GM13976 (cell line): Measurements from ENCODE around the gene TRAPPC2L.

Experiments
- DNase-seq: peaks from one replicate; pipeline ENCODE4 v3.0.0; 2012; ENCODE audit warnings: low spot score
- in situ Hi-C: fragments of 300-500 bp; cut with MboI; formaldehyde crosslinking; loops from one replicate; pipeline ENCODE4 v1.12.0; 2022; ENCODE audit warnings: low sequenced_read_pairs, mixed read lengths, inconsistent platforms; ENCODE audit not compliant: unreplicated experiment
- TF ChIP-seq, protein P1 (sequence below): IDR thresholded peaks from 2 replicates; pipeline ENCODE4 v1.5.1; 2012; ENCODE audit warnings: borderline replicate concordance, mild to moderate bottlenecking; ENCODE audit not compliant: insufficient read depth; ENCODE audit errors: extremely low read depth, missing control alignments, control extremely low read depth

The TRAPPC2L gene

DNA sequence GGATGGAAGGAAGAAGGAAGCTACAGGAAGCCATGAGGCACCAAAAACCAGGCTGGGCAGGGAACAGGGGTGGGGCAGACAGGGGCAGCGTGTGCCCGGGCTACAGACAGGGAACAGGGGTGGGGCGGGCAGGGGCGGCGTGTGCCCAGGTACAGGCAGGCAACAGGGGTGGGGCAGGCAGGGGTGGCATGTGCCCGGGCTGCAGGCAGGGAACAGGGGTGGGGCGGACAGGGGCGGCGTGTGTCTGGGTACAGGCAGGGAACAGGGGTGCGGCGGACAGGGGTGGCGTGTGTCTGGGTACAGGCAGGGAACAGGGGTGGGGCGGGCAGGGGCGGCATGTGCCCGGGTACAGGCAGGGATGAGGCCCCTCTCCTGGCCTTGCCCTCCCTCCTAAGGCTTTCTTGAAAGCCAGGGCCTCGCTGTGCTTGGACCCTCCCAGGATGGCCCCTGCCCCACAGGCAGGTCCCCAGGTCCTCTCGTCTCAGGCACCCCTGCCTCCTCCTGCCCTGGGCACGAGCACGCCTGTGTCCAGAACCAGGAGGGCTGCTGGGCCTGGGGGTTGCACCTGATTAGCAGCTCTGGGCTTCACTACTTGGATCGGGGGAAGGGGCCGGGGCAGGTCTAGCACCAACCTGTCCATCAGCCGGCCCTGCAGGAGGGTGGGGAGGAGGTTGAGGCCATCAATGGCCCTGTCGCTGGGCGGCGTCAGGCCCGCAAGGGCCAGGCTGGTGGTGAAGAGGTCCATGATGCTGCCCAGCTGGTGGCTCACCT is 30.7 kb upstream of the TRAPPC2L start:
- DNase-seq: no peak
- TF ChIP-seq, protein P1, sequence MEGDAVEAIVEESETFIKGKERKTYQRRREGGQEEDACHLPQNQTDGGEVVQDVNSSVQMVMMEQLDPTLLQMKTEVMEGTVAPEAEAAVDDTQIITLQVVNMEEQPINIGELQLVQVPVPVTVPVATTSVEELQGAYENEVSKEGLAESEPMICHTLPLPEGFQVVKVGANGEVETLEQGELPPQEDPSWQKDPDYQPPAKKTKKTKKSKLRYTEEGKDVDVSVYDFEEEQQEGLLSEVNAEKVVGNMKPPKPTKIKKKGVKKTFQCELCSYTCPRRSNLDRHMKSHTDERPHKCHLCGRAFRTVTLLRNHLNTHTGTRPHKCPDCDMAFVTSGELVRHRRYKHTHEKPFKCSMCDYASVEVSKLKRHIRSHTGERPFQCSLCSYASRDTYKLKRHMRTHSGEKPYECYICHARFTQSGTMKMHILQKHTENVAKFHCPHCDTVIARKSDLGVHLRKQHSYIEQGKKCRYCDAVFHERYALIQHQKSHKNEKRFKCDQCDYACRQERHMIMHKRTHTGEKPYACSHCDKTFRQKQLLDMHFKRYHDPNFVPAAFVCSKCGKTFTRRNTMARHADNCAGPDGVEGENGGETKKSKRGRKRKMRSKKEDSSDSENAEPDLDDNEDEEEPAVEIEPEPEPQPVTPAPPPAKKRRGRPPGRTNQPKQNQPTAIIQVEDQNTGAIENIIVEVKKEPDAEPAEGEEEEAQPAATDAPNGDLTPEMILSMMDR: no peak
- in situ Hi-C loops: no loop called here

DNA sequence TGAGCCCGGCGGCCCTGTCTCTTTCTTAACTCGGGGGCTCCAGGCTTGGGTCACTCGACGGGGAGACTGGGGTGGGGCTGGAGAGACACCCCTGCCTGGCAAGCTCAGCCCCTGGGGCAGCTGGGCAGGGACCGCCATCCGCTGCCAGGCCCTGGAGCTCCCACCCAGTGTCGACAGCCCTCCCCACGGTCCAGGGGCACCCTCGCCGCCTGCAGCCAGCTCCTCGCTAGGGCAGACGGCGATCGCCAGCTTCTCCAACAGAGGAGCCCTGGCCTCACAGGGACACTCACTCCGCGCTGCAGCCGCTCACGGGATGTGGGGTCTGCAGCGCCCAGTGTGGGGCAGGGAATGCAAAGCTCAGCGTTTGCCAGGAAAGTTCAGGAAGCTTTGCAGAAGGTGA is 29.2 kb upstream of the TRAPPC2L start:
- DNase-seq: no peak
- TF ChIP-seq, protein P1: no peak
- in situ Hi-C loops: no loop called here

DNA sequence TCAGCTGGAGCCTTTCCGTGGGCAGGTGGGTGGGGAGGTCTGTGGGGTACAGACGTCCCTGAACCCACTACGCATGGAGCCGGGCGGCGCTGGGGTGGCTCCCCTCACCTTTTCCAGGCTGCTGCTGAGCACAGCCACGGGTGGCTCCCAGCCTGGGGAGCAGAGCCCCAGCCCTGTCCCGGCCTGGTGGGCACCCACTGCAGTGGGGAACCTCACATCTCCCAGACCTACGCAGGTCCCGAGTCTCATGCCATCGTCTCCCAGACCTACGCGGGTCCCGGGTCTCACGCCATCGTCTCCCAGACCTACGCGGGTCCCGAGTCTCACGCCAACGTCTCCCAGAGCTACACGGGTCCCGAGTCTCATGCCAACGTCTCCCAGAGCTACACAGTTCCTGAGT is 28.2 kb upstream of the TRAPPC2L start:
- DNase-seq: no peak
- in situ Hi-C loops: no loop called here
- TF ChIP-seq, protein P1: no peak

DNA sequence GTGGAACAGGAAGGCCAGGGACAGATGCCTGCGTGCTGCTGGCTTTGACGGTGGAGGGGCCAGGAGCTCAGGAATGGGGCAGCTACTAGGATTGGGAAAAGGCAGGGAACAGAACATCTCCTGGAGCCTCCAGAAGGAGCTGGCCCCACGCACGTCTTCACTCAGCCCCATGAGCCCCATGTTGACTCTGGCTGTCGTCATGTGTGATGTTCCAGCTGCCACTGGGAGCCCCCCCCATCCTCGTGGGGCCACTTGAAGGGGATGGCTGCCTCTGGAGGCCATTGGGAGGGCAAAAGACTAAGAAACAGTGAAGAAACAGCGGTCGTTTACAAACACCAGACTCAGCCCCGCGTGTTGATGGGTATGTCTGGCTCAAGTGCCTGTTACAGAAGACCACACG is 26.7 kb upstream of the TRAPPC2L start:
- in situ Hi-C loops: no loop called here
- no peak for DNase-seq
- TF ChIP-seq, protein P1: no peak

DNA sequence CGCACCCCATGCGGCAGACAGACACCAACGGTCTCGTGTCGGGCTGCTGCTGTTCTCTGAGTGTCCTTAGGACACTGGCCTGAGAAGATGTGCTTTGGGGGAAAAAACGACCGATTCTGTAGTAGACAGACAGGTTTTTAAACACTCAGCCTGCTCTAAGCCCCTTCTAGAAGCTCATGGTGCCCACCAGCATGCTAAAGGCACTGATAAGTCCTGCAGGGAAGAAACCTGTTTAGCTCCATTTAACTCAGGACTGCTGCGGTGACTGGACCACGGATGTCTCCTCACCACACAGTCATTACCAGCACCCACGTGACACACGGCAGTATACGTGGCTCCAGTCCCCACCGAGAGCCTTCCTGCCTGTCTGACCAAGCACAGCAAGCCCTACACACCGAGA is 26.1 kb upstream of the TRAPPC2L start:
- no peak for DNase-seq
- in situ Hi-C loops: no loop called here
- TF ChIP-seq, protein P1: no peak

DNA sequence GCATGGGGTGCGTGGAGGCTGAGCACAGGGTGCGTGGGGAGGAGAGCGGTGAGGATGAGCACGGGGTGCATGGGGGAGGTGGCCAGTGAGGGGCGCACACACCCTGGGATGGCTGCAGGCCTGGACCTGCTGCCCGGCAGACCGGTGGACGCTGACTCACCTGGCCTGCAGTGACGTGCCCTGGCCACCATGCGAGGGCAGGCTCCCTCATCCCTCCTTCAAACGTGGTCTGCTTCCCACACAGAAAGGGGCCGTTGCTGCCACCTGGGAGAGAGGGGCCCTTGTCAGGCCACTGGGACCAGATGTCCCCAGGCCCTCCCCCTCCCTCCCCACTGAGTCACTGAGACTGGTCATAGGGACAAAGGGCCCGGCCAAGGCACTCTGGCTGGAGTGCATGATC is 25.1 kb upstream of the TRAPPC2L start:
- DNase-seq: no peak
- in situ Hi-C loops: no loop called here
- TF ChIP-seq, protein P1: no peak
